SW 1271 (cell line): ENCODE measurements around the gene KNTC1.
"Not testable (repeated sequence)": the region's sequence is repeated elsewhere in the genome, so short reads cannot be mapped to it uniquely, and the experiment has no call there.

Experiments
- DNase-seq, 2 experiments: peaks; one replicate each; lab custom pipeline; 2025; lab: John Stamatoyannopoulos, UW

KNTC1 gene

GRCh38 chr12:122508163-122508562 is 18.9 kb upstream of the KNTC1 start:
- no peak for DNase-seq

- DNase-seq: not testable (repeated sequence)
Measured at GRCh38 chr12:122513028-122513427, 14.0 kb upstream of the KNTC1 start.

GRCh38 chr12:122513660-122514059 is 13.4 kb upstream of the KNTC1 start:
- no peak for DNase-seq

- DNase-seq: no peak
Measured at GRCh38 chr12:122515275-122515674, 11.8 kb upstream of the KNTC1 start.

GRCh38 chr12:122516544-122517361 is 10.3 kb upstream of the KNTC1 start:
- DNase-seq: no peak

- peak in 1 of 2 experiments; percentile 22 for DNase-seq
Measured at GRCh38 chr12:122517877-122518276, 9.2 kb upstream of the KNTC1 start.

- no peak for DNase-seq
Measured at GRCh38 chr12:122518908-122519307, 8.1 kb upstream of the KNTC1 start.

- no peak for DNase-seq
Measured at GRCh38 chr12:122519418-122519817, 7.6 kb upstream of the KNTC1 start.

GRCh38 chr12:122520676-122521075 is 6.4 kb upstream of the KNTC1 start:
- no peak for DNase-seq

- DNase-seq: no peak
Measured at GRCh38 chr12:122523280-122523679, 3.8 kb upstream of the KNTC1 start.

GRCh38 chr12:122523846-122524718 is 3.0 kb upstream of the KNTC1 start:
- DNase-seq: no peak

GRCh38 chr12:122527478-122527944 is 462 bp downstream of the KNTC1 start:
- peak in 1 of 2 experiments; percentile 61 for DNase-seq

- DNase-seq: no peak
Measured at GRCh38 chr12:122528582-122528981, 1.5 kb downstream of the KNTC1 start.

- no peak for DNase-seq
Measured at GRCh38 chr12:122528992-122529391, 1.9 kb downstream of the KNTC1 start.

GRCh38 chr12:122533856-122534255 is 6.8 kb downstream of the KNTC1 start:
- DNase-seq: no peak

- peak in 1 of 2 experiments; percentile 16 for DNase-seq
Measured at GRCh38 chr12:122537021-122537420, 10.0 kb downstream of the KNTC1 start.

GRCh38 chr12:122538496-122538895 is 11.4 kb downstream of the KNTC1 start:
- DNase-seq: no peak

- DNase-seq: no peak
Measured at GRCh38 chr12:122544537-122544936, 17.5 kb downstream of the KNTC1 start.

GRCh38 chr12:122545855-122546254 is 18.8 kb downstream of the KNTC1 start:
- DNase-seq: no peak

GRCh38 chr12:122547330-122547729 is 20.3 kb downstream of the KNTC1 start:
- DNase-seq: no peak

- no peak for DNase-seq
Measured at GRCh38 chr12:122558745-122559641, 31.9 kb downstream of the KNTC1 start.

- no peak for DNase-seq
Measured at GRCh38 chr12:122560138-122560537, 33.1 kb downstream of the KNTC1 start.
